Testis (tissue), 2 donors: ENCODE results near the gene ATP2A3.

Source experiments
- POLR2A ChIP-seq: fragments of 450-650 bp; IDR thresholded peaks from one replicate; pipeline ENCODE4 v1.6.1; 2017; ENCODE audit warnings: antibody characterized with exemption, mild to moderate bottlenecking, moderate library complexity
- TF ChIP-seq, protein P1 (sequence below), 3 experiments: fragments of 450-650 bp in 2 of 3; fragments of 200-600 bp in 1 of 3; sonication (generic) in 1 of 3; IDR thresholded peaks; one replicate each; pipeline ENCODE4 v1.5.1; 2016 to 2019; ENCODE audit warnings: antibody characterized with exemption in 3 of 3, mild to moderate bottlenecking in 2 of 3, moderate library complexity in 1 of 3

DNA sequence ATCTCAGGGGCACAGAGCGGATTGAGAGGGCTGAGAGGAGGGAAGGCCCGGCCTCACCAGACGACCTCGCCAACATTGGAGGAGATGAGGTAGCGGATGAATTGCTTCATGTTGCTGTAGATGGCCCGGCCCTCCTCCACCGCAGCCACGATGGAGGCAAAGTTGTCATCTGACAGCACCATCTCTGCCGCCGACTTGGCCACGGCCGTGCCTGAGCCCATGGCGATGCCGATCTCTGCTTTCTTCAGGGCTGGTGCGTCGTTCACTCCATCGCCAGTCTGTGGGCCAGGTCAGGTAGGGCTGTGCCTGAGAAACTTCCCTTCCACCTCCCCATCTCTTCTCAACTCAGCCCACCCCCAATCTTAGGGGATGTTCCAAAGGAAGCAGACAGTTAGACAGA lies 26.9 kb downstream of the ATP2A3 start:
- TF ChIP-seq, protein P1, sequence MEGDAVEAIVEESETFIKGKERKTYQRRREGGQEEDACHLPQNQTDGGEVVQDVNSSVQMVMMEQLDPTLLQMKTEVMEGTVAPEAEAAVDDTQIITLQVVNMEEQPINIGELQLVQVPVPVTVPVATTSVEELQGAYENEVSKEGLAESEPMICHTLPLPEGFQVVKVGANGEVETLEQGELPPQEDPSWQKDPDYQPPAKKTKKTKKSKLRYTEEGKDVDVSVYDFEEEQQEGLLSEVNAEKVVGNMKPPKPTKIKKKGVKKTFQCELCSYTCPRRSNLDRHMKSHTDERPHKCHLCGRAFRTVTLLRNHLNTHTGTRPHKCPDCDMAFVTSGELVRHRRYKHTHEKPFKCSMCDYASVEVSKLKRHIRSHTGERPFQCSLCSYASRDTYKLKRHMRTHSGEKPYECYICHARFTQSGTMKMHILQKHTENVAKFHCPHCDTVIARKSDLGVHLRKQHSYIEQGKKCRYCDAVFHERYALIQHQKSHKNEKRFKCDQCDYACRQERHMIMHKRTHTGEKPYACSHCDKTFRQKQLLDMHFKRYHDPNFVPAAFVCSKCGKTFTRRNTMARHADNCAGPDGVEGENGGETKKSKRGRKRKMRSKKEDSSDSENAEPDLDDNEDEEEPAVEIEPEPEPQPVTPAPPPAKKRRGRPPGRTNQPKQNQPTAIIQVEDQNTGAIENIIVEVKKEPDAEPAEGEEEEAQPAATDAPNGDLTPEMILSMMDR (IDR thresholded peaks at IDR 0.05), result no peak
- TF ChIP-seq POLR2A, result no peak
